Stimulated activated naive CD8-positive, alpha-beta T cell treated with anti-CD3 and anti-CD28 coated beads, Interleukin-15, amount 100 ng/mL, for 72 hours (primary cell): ENCODE data around the gene EHD1.

Experiments used
- ATAC-seq: fragments of 150-1000 bp; cut with Tn5 transposase; 2 replicates; pipeline ENCODE4 v1.10.0; 2021; ENCODE audit warnings: mild to moderate bottlenecking, moderate library complexity
- DNase-seq, 2 donors: peaks; one replicate each; pipeline ENCODE4 v3.0.0; 2021 to 2022
- H3K27ac Mint-ChIP-seq, 2 donors: one replicate each; pipeline ENCODE4 v1.8.0; 2022; ENCODE audit warnings: mild to moderate bottlenecking in 2 of 2, mixed read lengths in 2 of 2, moderate library complexity in 2 of 2
- H3K27me3 Mint-ChIP-seq: one replicate; pipeline ENCODE4 v1.8.0; 2022; ENCODE audit warnings: mixed read lengths
- H3K4me1 Mint-ChIP-seq: one replicate; pipeline ENCODE4 v1.8.0; 2022; ENCODE audit warnings: mild to moderate bottlenecking, mixed read lengths
- H3K4me3 Mint-ChIP-seq, 2 donors: one replicate each; pipeline ENCODE4 v1.8.0; 2022; ENCODE audit warnings: mild to moderate bottlenecking in 2 of 2, mixed read lengths in 2 of 2, moderate library complexity in 1 of 2
- H3K9me3 Mint-ChIP-seq, 2 donors: one replicate each; pipeline ENCODE4 v1.8.0; 2022; ENCODE audit warnings: mixed read lengths in 2 of 2

The EHD1 gene

GRCh38 chr11:64915376-64915887 lies 37.0 kb upstream of the EHD1 start:
- no peak for ATAC-seq

GRCh38 chr11:64914123-64914522 lies 35.7 kb upstream of the EHD1 start:
- H3K4me3 Mint-ChIP-seq: no peak overlapping the region
- H3K4me1 Mint-ChIP-seq: peaks cover 42% of the 10 kb centered on the region
- no peaks in the 10 kb centered on the region for H3K27me3 Mint-ChIP-seq
- no peak for ATAC-seq
- DNase-seq: no peak
- no peaks in the 10 kb centered on the region for H3K9me3 Mint-ChIP-seq
- peak overlapping the region in 1 of 2 donors; percentile 19 for H3K27ac Mint-ChIP-seq

More at GRCh38 chr11:64915376-64915887, 37.0 kb upstream of the EHD1 start:
- DNase-seq: no peak
- Mint-ChIP-seq H3K27ac (peak overlapping the region; percentile 59 to 95), H3K27me3 (no peaks in the 10 kb centered on the region), H3K4me1 (peaks cover 42% of the 10 kb centered on the region), H3K4me3 (peak overlapping the region; percentile 94 to 97), H3K9me3 (no peaks in the 10 kb centered on the region)

GRCh38 chr11:64913171-64913727 lies 34.8 kb upstream of the EHD1 start:
- H3K9me3 Mint-ChIP-seq: no peaks in the 10 kb centered on the region
- no peaks in the 10 kb centered on the region for H3K27me3 Mint-ChIP-seq
- H3K4me3 Mint-ChIP-seq: no peak overlapping the region
- DNase-seq (no peak), ATAC-seq (no peak)
- no peak overlapping the region for H3K27ac Mint-ChIP-seq
- peaks cover 35% of the 10 kb centered on the region for H3K4me1 Mint-ChIP-seq

- Mint-ChIP-seq H3K27me3 (no peaks in the 10 kb centered on the region), H3K27ac (no peak overlapping the region), H3K4me1 (peaks cover 25% of the 10 kb centered on the region), H3K4me3 (no peak overlapping the region), H3K9me3 (no peaks in the 10 kb centered on the region)
- no peak for DNase-seq
- no peak for ATAC-seq
Observed at GRCh38 chr11:64911689-64912088, 33.3 kb upstream of the EHD1 start.

GRCh38 chr11:64911142-64911541 lies 32.7 kb upstream of the EHD1 start:
- Mint-ChIP-seq H3K4me1 (peaks cover 19% of the 10 kb centered on the region), H3K27ac (peak overlapping the region in 1 of 2 donors; percentile 63), H3K9me3 (no peaks in the 10 kb centered on the region), H3K27me3 (no peaks in the 10 kb centered on the region), H3K4me3 (no peak overlapping the region)
- DNase-seq (no peak), ATAC-seq (no peak)

GRCh38 chr11:64910451-64911093 lies 32.2 kb upstream of the EHD1 start:
- no peak for ATAC-seq
- no peak overlapping the region for H3K4me3 Mint-ChIP-seq
- no peak overlapping the region for H3K27ac Mint-ChIP-seq
- H3K9me3 Mint-ChIP-seq: no peaks in the 10 kb centered on the region
- no peaks in the 10 kb centered on the region for H3K27me3 Mint-ChIP-seq
- no peak for DNase-seq
- peaks cover 13% of the 10 kb centered on the region for H3K4me1 Mint-ChIP-seq

- no peaks in the 10 kb centered on the region for H3K9me3 Mint-ChIP-seq
Observed at GRCh38 chr11:64909653-64910343, 31.4 kb upstream of the EHD1 start.

GRCh38 chr11:64908766-64909165 lies 30.3 kb upstream of the EHD1 start:
- DNase-seq: no peak
- H3K4me3 Mint-ChIP-seq: no peak overlapping the region
- H3K27me3 Mint-ChIP-seq: no peaks in the 10 kb centered on the region
- H3K9me3 Mint-ChIP-seq: no peaks in the 10 kb centered on the region
- H3K4me1 Mint-ChIP-seq: no peaks in the 10 kb centered on the region
- peak overlapping the region in 1 of 2 donors; percentile 4 for H3K27ac Mint-ChIP-seq
- ATAC-seq: no peak

More at GRCh38 chr11:64909653-64910343, 31.4 kb upstream of the EHD1 start:
- Mint-ChIP-seq H3K4me3 (no peak overlapping the region), H3K27ac (peak overlapping the region in 1 of 2 donors; percentile 53), H3K27me3 (no peaks in the 10 kb centered on the region), H3K4me1 (peaks cover 6% of the 10 kb centered on the region)
- ATAC-seq (no peak), DNase-seq (no peak)

- no peaks in the 10 kb centered on the region for H3K27me3 Mint-ChIP-seq
- H3K4me3 Mint-ChIP-seq: no peak overlapping the region
- H3K27ac Mint-ChIP-seq: no peak overlapping the region
- DNase-seq: no peak
- H3K4me1 Mint-ChIP-seq: peaks cover 9% of the 10 kb centered on the region
- no peak for ATAC-seq
- no peaks in the 10 kb centered on the region for H3K9me3 Mint-ChIP-seq
Observed at GRCh38 chr11:64906314-64906635, 27.9 kb upstream of the EHD1 start.

- no peak overlapping the region for H3K27ac Mint-ChIP-seq
- no peaks in the 10 kb centered on the region for H3K9me3 Mint-ChIP-seq
- H3K27me3 Mint-ChIP-seq: no peaks in the 10 kb centered on the region
- no peak overlapping the region for H3K4me3 Mint-ChIP-seq
- ATAC-seq (peak; percentile 24), DNase-seq (no peak)
- peaks cover 13% of the 10 kb centered on the region for H3K4me1 Mint-ChIP-seq
Observed at GRCh38 chr11:64905516-64906313, 27.3 kb upstream of the EHD1 start.

GRCh38 chr11:64903291-64903833 lies 24.9 kb upstream of the EHD1 start:
- no peaks in the 10 kb centered on the region for H3K27me3 Mint-ChIP-seq
- H3K4me1 Mint-ChIP-seq: peaks cover 29% of the 10 kb centered on the region
- no peak overlapping the region for H3K27ac Mint-ChIP-seq
- H3K4me3 Mint-ChIP-seq: no peak overlapping the region
- DNase-seq (no peak), ATAC-seq (no peak)
- no peaks in the 10 kb centered on the region for H3K9me3 Mint-ChIP-seq

- ATAC-seq (no peak), DNase-seq (no peak)
- peak overlapping the region in 1 of 2 donors; percentile 35 for H3K27ac Mint-ChIP-seq
- H3K4me3 Mint-ChIP-seq: no peak overlapping the region
- H3K27me3 Mint-ChIP-seq: no peaks in the 10 kb centered on the region
- H3K4me1 Mint-ChIP-seq: peaks cover 29% of the 10 kb centered on the region
- H3K9me3 Mint-ChIP-seq: no peaks in the 10 kb centered on the region
Observed at GRCh38 chr11:64902102-64902900, 23.9 kb upstream of the EHD1 start.

GRCh38 chr11:64900774-64901173 lies 22.4 kb upstream of the EHD1 start:
- Mint-ChIP-seq H3K4me3 (no peak overlapping the region), H3K27ac (no peak overlapping the region), H3K9me3 (no peaks in the 10 kb centered on the region), H3K27me3 (no peaks in the 10 kb centered on the region), H3K4me1 (peaks cover 29% of the 10 kb centered on the region)
- ATAC-seq: no peak
- DNase-seq: no peak

GRCh38 chr11:64900263-64900678 lies 21.9 kb upstream of the EHD1 start:
- peaks cover 29% of the 10 kb centered on the region for H3K4me1 Mint-ChIP-seq
- H3K27ac Mint-ChIP-seq: peak overlapping the region; percentile 4 to 40
- no peaks in the 10 kb centered on the region for H3K9me3 Mint-ChIP-seq
- DNase-seq (peak; percentile 54 to 67), ATAC-seq (peak; percentile 97)
- H3K4me3 Mint-ChIP-seq: peak overlapping the region; percentile 7 to 53
- no peaks in the 10 kb centered on the region for H3K27me3 Mint-ChIP-seq

GRCh38 chr11:64898541-64898940 lies 20.1 kb upstream of the EHD1 start:
- no peaks in the 10 kb centered on the region for H3K27me3 Mint-ChIP-seq
- H3K27ac Mint-ChIP-seq: no peak overlapping the region
- H3K4me3 Mint-ChIP-seq: no peak overlapping the region
- H3K4me1 Mint-ChIP-seq: peaks cover 39% of the 10 kb centered on the region
- H3K9me3 Mint-ChIP-seq: no peaks in the 10 kb centered on the region
- ATAC-seq (no peak), DNase-seq (no peak)
